ENCODE measurements around the gene HTRA3.

DNA sequence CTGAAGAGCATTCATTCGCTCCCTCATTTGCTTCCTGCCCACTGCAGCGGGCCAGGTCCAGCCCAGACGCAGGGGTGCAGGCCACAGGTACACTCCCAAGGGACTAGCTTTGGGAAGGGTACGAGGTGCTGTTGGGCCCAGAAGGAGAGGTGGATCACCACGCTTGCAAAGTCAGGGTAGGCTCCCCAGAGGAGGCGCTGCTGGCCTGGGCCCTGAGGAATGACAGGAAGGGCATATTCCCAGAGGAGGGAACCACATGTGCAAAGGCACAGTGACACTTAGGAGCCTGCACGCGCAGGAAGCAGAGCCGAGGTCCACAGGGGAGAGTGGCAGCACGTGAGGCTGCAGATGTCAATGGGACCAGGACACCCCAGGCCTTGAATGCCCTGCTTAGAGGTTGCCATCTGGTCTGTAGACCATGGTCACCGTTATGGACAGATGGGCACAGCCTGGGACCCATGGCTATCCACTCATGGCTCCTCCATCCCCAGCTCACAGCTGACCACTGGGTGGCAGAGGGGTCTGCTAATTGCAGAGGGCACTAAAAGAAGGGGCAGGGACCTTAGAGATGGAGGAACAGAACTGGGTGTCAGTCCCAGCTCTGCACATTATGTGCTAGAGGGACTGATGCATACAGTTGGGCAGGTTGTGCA is 7.9 kb downstream of the HTRA3 start:
- TF ChIP-seq CTCF (IDR thresholded peaks at IDR 0.05) (no peak), POLR2AphosphoS5 (IDR thresholded peaks at IDR 0.05) (no peak)

Measured in suprapubic skin (tissue), 3 donors.